ENCODE measurements around the gene CITED4.

The CITED4 gene

DNA sequence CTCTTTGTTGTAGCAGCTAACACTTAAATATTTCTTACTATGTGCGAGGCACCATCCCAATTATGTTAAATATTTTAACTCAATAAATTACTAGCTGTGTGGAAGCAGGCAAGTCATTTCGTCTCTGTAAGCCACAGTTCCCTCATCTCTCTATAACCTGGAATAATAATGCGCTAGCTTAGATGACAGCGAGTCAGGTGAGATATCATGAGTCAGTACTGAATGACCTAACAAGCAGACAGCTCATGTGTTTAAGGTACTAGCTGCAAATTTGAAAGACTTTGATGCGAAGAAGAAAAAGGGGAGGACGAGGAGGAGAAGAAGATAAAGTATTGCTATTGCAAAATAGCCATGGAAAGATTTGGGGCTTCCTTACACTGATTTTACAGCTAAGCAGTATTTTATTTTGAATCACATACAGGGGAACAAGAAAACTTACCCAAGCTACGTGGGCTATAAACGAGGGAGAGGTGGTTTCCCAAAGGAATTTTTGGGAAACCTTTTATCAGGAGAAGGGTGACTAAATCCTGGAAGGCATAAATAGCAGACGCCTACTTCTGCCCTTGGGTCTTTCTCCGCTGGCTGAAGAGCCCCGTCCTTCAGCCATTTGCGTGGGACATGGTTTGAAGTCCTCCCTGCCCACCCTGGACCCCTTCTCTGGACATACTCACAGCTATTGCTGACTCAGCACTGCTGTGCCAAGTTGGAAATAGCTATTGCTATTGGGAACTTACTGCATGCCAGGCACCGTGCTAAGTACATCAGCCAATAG lies 8.9 kb downstream of the CITED4 start:
- no peak for DNase-seq (ENCODE audit: low read depth)

DNA sequence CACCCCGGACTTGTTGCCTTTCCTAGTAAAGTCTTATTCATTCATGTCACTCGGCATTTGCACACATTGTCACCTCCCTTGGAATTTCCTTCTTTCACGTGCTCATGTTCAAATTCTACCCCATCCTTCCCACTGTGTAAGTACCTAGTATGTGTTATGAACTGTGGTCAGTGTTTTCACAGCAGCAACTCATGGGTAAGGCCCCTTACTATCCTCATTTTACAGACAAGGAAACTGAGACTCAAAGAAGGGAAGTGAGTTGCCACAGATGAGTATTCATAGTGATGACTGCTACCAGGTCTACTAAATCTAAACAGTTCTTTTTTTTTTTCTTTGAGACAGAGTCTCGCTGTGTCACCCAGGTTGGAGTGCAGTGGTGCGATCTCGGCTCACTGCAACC lies 10.5 kb downstream of the CITED4 start:
- DNase-seq (ENCODE audit: low read depth), result no peak

DNA sequence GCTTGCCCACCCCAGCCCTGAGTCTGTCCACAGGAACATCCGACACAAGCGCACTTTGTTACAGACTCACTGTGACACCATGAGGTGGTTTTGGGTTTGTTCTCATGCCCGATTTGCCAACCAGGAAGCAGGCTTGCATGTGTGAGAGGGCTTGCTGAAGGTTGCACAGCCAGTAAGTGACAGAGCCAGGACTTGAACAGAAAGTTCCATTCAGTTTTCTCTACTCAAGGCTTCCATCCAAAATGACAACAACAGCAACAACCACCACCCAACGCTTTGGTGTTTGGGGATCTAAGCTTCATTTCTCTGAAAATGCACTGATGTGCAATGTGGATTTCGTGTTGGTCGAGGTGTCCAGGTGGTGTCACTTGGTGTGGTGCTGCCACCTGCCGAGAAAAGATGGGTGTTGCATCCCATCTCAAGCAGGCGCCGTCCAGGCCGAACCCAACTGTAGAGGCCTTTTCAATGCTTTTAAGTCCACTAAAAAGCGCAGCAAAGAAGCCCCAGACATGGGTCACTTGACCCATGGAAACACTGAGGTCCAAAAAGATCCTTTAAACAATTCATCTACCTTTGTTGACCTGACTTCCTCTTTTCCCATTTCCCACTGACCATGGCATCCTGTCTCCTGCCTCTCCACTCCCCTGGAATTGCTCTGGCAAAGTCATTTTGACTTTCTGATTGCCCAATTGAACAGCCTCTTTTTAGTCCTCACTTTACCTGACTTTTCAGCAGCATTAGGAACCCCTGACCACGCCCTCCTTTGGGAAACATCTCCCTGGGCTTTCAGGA lies 12.2 kb downstream of the CITED4 start:
- DNase-seq (ENCODE audit: low read depth), result peak; percentile 69

DNA sequence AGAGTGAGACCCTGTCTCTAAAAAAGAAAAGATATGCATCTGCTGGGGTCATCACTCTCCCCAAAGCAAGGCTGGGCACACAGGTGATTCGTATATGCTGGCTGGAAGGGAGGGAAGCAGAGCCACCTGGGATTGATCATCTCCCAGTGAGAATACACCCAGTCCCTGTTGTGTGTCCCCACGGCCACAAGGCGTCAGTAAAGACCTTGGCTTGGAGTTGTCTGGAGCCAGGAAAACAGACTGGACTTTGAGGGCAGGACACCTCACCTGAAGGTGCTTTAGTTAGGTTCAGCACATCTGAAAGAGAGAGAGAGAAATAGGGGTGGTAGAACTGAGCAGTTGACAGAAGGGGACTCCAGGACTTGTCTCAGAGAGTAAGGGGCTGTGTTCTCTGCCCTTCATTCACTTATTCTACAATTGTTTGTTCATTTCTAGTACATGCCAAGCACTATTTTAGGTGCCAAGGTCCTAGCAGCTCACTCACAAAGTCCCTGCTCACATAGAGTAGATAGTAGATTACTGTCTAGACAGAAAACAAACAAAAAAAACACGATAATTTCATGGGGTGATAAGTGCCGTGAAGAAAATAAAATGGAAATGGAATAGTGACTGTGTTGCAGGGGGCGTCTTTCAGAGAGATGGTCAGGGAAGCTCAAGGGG lies 13.5 kb downstream of the CITED4 start:
- DNase-seq (ENCODE audit: low read depth), result peak; percentile 15

DNA sequence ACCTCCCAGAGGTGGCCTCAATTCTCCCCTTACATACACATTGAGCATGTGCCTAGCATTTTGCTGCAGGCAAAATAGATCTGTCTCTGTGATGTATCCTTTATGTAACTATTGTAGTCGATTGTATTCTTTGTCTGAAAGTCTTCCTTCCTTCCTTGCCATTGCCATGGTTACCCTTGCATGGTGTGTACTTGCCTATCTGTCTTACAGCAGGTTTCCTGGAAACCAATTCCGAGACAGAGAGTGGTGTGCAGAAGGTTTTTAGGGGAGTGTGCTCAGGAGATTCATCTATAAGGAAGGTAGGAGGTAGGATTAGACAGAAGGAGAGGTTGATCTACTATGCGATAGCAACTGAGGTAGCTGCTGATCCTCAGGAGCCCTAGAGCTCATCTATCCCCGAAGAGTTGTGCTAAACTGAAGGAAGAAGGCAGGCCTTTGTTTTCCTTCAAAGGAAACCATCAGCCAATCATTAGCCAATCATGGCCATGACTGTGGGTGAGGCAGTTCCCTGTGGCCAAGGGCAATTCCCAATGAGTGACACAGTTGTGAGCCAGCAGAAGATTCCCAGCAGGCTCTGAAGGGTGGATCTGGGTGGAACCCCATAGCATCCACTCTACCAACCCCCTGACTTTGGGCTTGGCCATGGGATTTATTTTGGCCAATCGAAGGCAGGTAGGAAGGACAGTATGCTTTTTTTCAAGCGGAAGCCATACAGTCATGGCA lies 15.0 kb downstream of the CITED4 start:
- DNase-seq (ENCODE audit: low read depth), result no peak

DNA sequence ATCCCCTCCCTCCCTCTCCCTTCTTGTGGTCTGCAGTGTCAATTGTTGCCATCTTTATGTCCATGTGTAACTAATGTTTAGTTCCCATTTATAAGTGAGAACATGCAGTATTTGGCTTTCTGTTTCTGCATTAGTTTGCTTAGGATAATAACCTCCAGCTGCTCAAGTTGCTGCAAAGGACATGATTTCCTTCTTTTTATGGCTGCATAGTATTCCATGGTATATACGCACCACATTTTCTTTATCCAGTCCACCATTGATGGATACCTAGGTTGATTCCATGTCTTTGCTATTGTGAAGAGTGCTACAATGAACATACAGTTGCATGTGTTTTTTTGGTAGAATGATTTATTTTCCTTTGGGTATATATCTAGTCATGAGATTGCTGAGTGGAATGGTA lies 16.3 kb downstream of the CITED4 start:
- DNase-seq (ENCODE audit: low read depth), result no peak

DNA sequence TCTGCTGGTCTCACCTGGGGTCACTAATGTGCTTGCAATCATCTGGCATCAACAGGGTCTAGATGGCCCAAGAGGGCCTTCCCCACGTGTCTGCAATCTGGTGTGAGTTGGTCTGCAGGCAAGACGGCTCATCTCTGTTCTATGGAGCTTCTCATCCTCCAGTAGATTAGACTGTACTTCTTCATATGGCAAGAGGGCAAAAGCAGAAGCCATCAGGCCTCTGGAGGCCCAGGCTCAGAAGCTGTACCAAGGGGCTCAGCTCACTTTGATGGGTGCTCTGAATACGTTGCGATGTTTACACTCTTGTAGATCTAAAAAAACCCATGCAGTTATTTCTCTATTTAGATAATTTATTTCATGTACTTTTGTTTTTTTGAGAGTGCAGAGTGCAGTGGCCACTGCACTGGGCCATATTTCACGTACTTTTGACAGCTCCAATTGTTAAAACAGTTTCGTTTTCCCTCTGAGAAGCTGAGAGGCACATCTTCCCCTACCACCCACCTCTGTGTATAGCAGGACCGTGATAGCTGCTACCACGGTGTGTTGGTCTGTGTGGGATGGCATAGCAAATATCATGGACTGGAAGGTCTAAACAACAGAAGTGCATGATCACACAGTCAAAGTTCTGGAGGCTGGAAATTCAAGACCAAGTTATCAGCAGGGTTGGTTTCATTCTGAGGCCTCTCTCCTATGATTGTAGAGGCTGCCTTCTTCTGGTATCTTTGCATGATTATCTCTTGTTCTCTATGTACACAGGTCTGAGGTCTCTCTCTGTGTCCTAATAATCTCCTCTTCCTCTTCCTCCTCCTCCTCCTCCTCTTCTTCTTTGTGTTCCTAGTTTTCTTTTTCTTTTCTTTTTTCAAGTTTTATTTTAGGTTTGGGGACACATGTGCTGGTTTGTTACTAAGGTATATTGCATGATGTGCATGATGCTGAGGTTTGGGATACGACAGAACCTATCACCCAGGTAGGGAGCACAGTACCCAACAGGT lies 17.0 kb downstream of the CITED4 start:
- DNase-seq (ENCODE audit: low read depth), result no peak

DNA sequence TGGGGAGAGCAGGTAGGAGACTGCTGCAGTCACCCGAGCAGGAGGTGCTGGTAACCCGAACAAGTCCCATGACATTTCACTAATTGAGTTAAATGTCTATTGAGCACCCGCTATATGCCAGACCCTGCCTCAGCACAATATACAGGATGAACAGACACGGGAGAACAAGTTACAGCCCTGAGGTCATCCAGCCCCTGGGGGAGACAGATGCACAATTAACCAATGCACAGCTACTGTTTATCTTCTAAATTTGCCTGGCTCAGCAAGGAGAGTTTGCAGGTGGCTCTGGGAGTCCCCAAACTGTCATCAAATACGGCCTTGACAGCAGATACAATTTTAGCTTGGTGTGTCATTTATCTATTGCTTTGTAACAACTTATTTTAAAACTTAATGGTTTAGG lies 18.1 kb downstream of the CITED4 start:
- DNase-seq (ENCODE audit: low read depth), result no peak

DNA sequence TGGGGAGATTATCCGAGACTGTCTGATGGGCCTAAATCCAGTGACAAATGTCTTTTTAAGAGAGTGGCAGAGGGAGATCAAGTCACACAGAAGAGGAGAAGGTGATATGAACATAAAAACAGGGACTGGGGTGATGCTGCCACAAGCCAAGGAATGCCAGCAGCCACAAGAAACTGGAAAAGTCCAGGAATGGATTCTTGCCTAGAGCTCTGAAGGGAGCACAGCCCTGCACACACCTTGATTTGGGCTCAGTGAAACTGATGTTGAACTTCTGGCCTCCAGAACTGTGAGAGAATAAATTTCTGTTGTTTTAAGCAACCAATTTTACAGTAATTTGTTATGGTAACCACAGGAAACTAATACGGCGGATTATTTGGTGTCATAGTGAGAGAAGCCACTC lies 19.5 kb downstream of the CITED4 start:
- DNase-seq (ENCODE audit: low read depth), result no peak

DNA sequence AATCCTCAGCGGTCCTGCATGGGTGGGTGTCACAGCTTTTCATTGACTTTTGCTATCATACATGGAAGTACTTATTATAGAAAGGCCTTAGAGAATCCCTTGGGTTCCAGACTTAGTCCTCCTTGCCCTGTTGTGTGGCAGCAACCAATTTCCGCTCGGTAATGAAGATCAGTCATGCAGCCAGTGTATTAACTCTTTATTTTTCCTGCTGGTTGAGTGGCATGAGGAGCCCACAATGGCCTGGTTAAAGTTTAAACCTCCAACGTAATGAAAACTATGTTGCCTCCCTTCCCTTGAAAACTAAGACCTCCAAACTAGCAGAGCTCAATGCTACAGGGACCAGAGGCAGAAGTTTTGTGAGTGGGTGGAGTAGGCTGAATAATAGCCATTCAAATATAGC lies 20.0 kb downstream of the CITED4 start:
- no peak for DNase-seq (ENCODE audit: low read depth)

DNA sequence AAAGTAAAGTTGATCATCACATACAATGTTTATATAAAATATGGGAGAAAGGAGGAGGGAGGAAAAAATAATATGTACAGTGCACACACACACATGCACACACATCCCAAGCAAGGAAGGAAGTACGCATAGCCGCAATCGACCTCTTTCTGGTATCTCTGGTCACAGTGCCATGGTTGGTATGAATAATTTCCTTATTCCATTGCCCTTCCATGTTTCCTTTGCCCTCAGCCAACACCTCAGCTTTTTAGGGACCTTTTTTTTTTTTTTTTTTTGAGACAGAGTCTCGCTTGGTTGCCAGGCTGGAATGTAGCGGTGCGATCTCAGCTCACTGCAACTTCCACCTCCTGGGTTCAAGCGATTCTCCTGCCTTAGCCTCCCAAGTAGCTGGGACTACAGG lies 20.6 kb downstream of the CITED4 start:
- DNase-seq (ENCODE audit: low read depth), result no peak

DNA sequence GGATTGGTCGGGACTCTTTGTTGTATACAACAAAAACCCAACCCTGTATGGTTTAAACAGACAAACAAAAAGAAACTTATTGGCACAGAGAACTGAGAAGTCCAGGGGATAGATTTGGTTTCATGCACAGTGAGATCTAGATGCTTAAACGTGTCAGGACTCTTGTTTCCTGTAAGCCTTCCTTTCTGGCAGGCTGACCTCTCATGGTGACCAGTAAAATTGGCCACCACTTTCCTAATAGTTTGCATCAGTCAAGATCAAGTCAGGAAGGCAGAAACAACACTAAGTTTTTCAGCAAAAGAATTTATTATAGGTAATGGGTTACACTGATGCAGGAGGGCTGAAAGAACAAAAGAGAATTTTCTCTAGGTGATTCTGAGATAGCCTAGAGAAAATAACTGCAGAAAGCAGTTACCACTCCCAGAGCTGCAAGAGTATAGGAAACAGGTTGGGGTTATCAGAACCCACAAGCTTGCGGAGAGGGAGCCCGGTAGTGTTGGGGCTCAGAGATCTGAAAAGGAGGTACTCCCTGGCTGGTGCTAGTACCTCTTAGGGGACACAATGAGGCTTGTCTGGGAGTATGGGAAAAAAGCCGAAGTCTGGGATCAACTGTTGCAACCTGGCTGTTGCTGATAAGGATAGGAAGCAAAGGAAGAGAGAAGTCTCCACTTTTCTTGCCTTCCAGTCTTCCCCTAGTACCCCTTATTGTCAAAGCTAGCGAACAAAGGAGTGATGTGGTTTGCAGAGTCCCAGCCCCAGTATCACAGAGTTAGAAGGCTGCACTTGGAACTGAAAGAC lies 21.4 kb downstream of the CITED4 start:
- DNase-seq (ENCODE audit: low read depth), result no peak

DNA sequence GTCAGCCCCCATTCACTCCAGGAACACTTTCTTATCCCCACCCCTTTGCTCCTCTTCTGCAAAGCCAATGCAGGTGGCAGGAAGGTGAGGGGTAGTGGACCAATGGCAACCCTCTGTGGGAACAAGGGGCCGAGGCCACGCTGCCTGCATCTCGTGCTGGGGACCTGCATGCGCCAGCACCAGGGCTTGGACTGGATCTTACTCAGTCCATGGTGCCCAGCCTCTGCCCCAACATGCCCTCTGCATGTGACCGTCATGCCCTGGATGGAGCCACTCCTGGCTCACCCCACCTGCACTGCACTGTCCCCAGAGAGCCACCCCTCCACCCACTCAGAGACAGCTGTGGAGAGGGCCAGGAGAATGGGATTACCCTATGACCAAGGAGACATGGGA lies 22.2 kb downstream of the CITED4 start:
- no peak for DNase-seq (ENCODE audit: low read depth)

DNA sequence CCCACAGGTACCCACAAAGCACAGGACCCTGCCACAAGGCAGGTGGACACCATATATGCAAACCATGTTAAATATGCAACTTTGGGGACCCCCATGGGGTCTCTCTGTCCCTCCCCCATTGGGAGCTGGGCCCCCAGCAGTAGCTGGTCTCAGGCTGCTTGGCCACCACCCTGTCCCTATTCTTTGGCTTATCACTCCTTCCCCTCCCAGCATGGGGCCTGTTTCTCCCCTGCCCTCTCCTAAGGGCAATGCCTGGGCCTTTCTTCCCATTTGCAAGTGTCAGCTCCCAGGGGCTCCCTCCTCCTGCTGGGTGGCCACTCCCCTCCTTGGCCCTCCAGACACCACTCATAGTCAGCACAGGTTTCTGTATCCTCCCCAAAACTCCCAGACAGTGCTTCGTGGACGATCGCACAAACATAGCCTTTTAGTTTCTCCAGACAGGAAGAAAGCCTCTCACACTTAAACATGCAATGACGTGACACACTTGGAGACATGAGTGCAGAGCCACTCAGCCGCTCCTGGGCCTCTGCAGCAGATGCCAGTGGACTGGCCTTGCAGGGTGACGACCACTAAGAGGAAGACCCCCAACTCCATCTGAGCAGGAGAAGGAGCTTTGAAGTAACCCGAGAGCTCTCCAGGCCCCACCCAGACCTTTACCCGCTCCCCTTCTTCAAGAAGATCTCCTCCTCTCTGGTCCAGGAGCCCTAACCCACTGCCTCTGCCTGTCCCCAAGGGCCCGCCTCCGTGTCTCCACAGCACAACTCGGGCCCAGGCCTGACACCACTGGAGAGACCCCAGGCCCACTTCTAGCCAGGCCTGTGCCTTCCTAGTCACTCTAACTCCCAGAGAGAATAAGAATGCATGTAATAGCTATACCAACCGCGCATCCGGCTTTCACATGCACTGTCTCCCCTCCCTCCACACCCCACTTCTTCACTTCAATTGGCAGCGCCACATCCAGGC lies 22.9 kb downstream of the CITED4 start:
- no peak for DNase-seq (ENCODE audit: low read depth)

DNA sequence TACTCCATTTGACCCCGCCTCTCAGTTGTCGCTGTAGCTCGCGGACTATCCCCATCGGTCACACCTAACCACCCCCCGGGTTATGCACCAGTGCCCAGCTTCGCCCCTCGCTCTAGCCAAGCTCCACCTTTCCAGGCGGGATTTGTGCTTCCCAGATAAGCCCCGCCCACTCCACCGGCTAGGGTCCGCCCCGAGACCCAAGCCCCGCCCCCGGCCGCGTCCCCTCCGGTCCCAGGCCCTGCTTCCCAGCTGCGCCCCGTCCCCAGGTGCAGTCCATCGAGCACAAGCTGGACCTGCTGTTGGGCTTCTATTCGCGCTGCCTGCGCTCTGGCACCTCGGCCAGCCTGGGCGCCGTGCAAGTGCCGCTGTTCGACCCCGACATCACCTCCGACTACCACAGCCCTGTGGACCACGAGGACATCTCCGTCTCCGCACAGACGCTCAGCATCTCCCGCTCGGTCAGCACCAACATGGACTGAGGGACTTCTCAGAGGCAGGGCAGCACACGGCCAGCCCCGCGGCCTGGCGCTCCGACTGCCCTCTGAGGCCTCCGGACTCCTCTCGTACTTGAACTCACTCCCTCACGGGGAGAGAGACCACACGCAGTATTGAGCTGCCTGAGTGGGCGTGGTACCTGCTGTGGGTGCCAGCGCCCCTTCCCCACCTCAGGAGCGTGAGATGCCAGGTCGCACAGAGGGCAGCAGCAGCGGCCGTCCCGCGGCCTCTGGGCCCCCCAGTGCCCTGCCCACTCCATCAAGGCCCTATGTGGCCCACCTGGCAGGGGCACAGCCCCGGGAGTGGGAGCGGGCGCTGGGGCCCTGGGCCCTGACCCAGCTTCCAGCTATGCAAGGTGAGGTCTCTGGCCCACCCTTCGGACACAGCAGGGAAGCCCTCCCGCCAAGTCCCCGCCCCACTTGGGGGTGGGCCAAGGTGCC lies 23.9 kb downstream of the CITED4 start:
- DNase-seq (ENCODE audit: low read depth), result no peak

DNA sequence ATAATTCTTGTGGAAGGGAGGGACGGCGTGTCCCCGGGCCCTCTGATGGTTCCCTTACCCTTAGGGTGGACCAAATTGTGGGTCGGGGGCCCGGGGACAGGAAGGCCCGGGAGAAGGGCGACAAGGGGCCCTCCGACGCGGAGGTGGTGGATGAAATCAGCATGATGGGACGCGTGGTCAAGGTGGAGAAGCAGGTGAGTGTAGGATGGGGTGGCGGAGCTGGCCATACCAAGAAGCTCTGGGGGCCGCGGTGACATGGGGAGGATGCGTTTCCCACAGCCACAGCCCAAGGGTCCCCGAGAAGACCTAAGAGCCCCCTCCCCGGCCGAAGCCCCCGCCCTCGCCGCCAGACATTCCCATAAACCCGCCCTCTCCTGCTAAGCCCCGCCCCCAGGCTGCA lies 24.6 kb downstream of the CITED4 start:
- DNase-seq (ENCODE audit: low read depth), result no peak

DNA sequence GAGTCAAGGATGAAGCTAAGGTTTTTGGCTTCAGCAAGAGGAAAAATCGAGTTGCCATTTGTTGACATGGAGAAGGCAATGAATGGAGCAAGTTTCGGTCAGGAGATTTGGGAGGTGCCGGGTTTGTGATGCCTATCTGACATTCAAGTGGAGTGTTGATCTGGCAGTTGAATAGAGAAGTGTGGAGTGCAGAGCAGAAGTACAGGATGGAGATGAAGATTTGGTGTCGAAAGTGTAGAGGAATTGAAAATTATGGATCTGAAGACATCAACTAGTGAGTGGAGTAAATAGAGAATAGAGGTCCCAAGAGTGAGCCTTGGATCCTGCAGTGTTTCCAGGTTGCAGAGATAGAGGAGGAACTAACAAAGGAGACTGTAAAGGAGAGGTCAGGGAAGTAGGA lies 25.9 kb downstream of the CITED4 start:
- no peak for DNase-seq (ENCODE audit: low read depth)

DNA sequence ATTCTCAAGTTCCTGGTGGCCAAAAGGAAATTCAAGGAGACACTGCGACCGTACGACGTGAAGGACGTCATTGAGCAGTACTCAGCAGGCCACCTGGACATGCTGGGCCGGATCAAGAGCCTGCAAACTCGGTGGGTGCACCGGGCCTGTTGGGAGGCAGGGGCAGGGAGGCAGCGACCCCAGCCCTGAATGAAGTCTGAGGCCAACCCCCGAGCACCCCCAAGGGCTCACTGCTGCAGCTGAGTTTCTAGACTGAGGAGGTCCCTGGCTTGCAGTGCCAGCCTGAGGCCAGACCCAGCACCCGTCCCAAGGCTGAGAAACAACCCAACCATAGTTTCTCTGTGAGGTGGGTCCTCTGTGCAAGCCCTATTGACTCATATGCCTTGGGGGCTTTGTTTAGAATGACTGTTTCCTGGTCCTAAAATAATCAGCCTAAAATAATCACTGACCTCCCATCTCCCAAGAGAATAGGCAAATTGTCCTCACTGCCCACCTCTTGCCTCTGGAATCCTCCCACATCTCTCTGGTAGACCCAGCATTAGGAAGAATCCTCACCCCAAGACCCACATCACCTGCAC lies 27.1 kb downstream of the CITED4 start:
- no peak for DNase-seq (ENCODE audit: low read depth)
